ENCODE data around the gene ZC2HC1B. TPM values are rescaled to one million over a fixed set of nuclear protein-coding genes. Genes with fewer than 3 reads are reported as not detected.

The ZC2HC1B gene
- total RNA-seq, 1 donor from 2014 or later, result not detected

DNA sequence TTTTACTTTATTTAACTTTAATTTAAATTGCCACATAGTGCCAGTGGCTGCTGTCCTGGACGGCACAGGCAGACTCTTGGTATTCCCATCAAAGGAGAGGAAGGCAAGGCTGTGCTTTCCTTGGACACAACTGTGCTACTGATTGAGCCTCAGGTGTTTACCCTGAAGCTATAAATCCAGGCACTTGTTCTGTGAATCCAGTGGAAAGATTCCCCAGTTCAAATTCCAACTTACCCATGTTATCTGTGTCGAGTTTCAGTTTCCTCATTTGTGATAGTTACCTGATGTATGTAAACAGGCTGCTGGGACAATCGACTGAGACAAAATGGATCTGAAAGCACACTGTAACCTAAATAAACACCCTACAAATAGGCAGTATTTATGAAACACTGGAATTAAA, 86.6 kb downstream of the ZC2HC1B start:
- no peaks in the 10 kb centered on the region for H3K79me2 ChIP-seq (ENCODE audit: low read depth)
- Mint-ChIP-seq H3K36me3 (peaks cover 47% of the 10 kb centered on the region), H3K27ac (no peak overlapping the region), H3K4me1 (peaks cover 2% of the 10 kb centered on the region), H3K9me3 (peaks cover 3% of the 10 kb centered on the region), H3K4me3 (no peak overlapping the region), H3K27me3 (ENCODE audit: insufficient read depth, low read depth) (peaks cover 5% of the 10 kb centered on the region)
- H3F3A ChIP-seq (ENCODE audit: low read depth), result no peaks in the 10 kb centered on the region
- H3K9ac ChIP-seq, result no peak overlapping the region
- H3K4me1 ChIP-seq, result peaks cover 15% of the 10 kb centered on the region
- no peak overlapping the region for H3K4me3 ChIP-seq
- no peak overlapping the region for H3K4me2 ChIP-seq
- no peaks in the 10 kb centered on the region for H3K9me3 ChIP-seq (ENCODE audit: low read depth)
- no peaks in the 10 kb centered on the region for H4K20me1 ChIP-seq (ENCODE audit: low read depth)
- peaks cover 13% of the 10 kb centered on the region for H3K27me3 ChIP-seq
- H2AFZ ChIP-seq (replicated peaks), result no peak overlapping the region
- H3K36me3 ChIP-seq, result no peaks in the 10 kb centered on the region
- DNase-seq (ENCODE audit: low spot score), result no peak
- TF ChIP-seq EZH2 (IDR thresholded peaks at IDR 0.05) (no peak), EZH2phosphoT487 (IDR thresholded peaks at IDR 0.05) (no peak)
- TF ChIP-seq, protein P1, sequence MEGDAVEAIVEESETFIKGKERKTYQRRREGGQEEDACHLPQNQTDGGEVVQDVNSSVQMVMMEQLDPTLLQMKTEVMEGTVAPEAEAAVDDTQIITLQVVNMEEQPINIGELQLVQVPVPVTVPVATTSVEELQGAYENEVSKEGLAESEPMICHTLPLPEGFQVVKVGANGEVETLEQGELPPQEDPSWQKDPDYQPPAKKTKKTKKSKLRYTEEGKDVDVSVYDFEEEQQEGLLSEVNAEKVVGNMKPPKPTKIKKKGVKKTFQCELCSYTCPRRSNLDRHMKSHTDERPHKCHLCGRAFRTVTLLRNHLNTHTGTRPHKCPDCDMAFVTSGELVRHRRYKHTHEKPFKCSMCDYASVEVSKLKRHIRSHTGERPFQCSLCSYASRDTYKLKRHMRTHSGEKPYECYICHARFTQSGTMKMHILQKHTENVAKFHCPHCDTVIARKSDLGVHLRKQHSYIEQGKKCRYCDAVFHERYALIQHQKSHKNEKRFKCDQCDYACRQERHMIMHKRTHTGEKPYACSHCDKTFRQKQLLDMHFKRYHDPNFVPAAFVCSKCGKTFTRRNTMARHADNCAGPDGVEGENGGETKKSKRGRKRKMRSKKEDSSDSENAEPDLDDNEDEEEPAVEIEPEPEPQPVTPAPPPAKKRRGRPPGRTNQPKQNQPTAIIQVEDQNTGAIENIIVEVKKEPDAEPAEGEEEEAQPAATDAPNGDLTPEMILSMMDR (IDR thresholded peaks at IDR 0.05), result no peak
- H3K27ac ChIP-seq, result no peak overlapping the region

- H3F3A ChIP-seq (ENCODE audit: low read depth), result peaks cover under 1% of the 10 kb centered on the region
- DNase-seq (ENCODE audit: low spot score), result no peak
- H3K27ac Mint-ChIP-seq, result no peak overlapping the region
- no peak overlapping the region for H3K4me2 ChIP-seq
- peaks cover 2% of the 10 kb centered on the region for H3K27me3 Mint-ChIP-seq (ENCODE audit: insufficient read depth, low read depth)
- peaks cover 37% of the 10 kb centered on the region for H3K36me3 Mint-ChIP-seq
- H3K36me3 ChIP-seq, result no peaks in the 10 kb centered on the region
- no peaks in the 10 kb centered on the region for H4K20me1 ChIP-seq (ENCODE audit: low read depth)
- H3K4me1 Mint-ChIP-seq, result peaks cover 2% of the 10 kb centered on the region
- TF ChIP-seq EZH2 (IDR thresholded peaks at IDR 0.05) (no peak), EZH2phosphoT487 (IDR thresholded peaks at IDR 0.05) (no peak)
- TF ChIP-seq, protein P1 (IDR thresholded peaks at IDR 0.05), result no peak
- no peaks in the 10 kb centered on the region for H3K9me3 Mint-ChIP-seq
- H3K27ac ChIP-seq, result no peak overlapping the region
- no peak overlapping the region for H3K9ac ChIP-seq
- H3K4me3 Mint-ChIP-seq, result no peak overlapping the region
- peaks cover 13% of the 10 kb centered on the region for H3K27me3 ChIP-seq
- no peaks in the 10 kb centered on the region for H3K79me2 ChIP-seq (ENCODE audit: low read depth)
- no peaks in the 10 kb centered on the region for H3K9me3 ChIP-seq (ENCODE audit: low read depth)
- peaks cover 24% of the 10 kb centered on the region for H3K4me1 ChIP-seq
- H3K4me3 ChIP-seq, result no peak overlapping the region
- H2AFZ ChIP-seq (replicated peaks), result no peak overlapping the region
These were observed 87.9 kb downstream of the ZC2HC1B start for GRCh38 chr6:143952060-143952778.

- no peak overlapping the region for H3K27ac Mint-ChIP-seq
These were observed 88.8 kb downstream of the ZC2HC1B start for GRCh38 chr6:143952947-143953701.

More at GRCh38 chr6:143952947-143953701, 88.8 kb downstream of the ZC2HC1B start:
- H3K27ac ChIP-seq, result no peak overlapping the region
- H3F3A ChIP-seq (ENCODE audit: low read depth), result peaks cover 10% of the 10 kb centered on the region
- TF ChIP-seq, protein P1 (IDR thresholded peaks at IDR 0.05), result no peak
- no peak for TF ChIP-seq EZH2 (IDR thresholded peaks at IDR 0.05)
- TF ChIP-seq EZH2phosphoT487 (IDR thresholded peaks at IDR 0.05), result no peak
- H3K79me2 ChIP-seq (ENCODE audit: low read depth), result no peaks in the 10 kb centered on the region
- no peaks in the 10 kb centered on the region for H3K9me3 ChIP-seq (ENCODE audit: low read depth)
- H4K20me1 ChIP-seq (ENCODE audit: low read depth), result no peaks in the 10 kb centered on the region
- no peak for DNase-seq (ENCODE audit: low spot score)
- peaks cover 33% of the 10 kb centered on the region for H3K4me1 ChIP-seq
- H3K36me3 ChIP-seq, result no peaks in the 10 kb centered on the region
- Mint-ChIP-seq H3K4me3 (no peak overlapping the region), H3K36me3 (peaks cover 31% of the 10 kb centered on the region), H3K9me3 (no peaks in the 10 kb centered on the region), H3K4me1 (peaks cover 2% of the 10 kb centered on the region), H3K27me3 (ENCODE audit: insufficient read depth, low read depth) (peaks cover 2% of the 10 kb centered on the region)
- H3K27me3 ChIP-seq, result peaks cover 13% of the 10 kb centered on the region
- no peak overlapping the region for H3K4me3 ChIP-seq
- H2AFZ ChIP-seq (replicated peaks), result no peak overlapping the region
- no peak overlapping the region for H3K9ac ChIP-seq
- no peak overlapping the region for H3K4me2 ChIP-seq
